Activated CD8-positive, alpha-beta memory T cell treated with anti-CD3 and anti-CD28 coated beads for 24 hours (primary cell): ENCODE results near the gene PIGM.
A peak's percentile ranks its signal among the peaks of the same experiment; 100 is the strongest.

Experiments
- DNase-seq: peaks from one replicate; pipeline ENCODE4 v3.0.0-alpha.2; 2020

The PIGM gene

GRCh38 chr1:160031365-160032164 is at the start of gene PIGM:
Gene PIGM (minus strand): TSS chr1:160031990. CDS start chr1:160031739, 251 bp downstream.
- peak; percentile 96 for DNase-seq

DNA sequence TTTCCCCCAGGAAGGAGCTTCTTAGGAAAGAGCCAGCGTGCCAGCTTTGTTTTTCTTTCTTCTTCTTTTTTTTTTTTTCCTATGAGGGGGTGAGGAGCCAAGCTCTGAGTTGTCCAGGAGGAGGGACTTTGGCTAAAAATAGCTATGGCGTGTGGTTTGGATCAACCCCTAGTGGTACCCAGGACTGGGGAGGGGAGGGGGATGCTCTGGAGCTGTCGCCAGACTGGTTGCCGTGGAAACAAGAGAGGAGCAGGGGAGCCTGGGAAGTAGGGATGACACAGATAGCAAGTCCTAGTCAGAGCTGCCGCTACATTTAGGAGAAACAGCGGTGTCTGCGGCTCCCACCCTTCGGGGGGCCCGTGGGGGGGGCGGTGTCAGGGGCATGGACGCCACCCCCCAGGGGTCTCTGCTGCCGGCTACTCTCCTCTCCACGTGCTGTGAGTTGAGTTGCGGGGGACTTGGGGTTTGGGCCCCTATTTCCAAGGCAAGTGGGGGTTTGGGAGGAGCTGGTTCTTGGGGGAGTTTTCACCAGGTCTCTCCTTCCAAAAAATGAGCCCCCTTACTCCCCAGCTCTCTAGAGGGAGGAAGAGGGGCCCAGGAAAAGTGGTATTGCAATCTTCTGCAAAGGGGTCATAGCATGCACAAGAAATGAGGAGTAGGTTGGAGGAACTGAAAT is 49.6 kb upstream of the PIGM start, which contains the start of gene KCNJ9:
Gene KCNJ9, plus strand, starts transcription at position 278 of the 676 bp plus-strand sequence. CDS start 2,493 bp downstream, outside the sequence.
- DNase-seq = no peak

GRCh38 chr1:160080381-160081100 is 48.8 kb upstream of the PIGM start:
- DNase-seq = no peak

- no peak for DNase-seq
Measured at GRCh38 chr1:160079448-160079847, 47.7 kb upstream of the PIGM start.

GRCh38 chr1:160078512-160079195 is 46.9 kb upstream of the PIGM start:
- DNase-seq = peak; percentile 80

- DNase-seq = no peak
Measured at GRCh38 chr1:160077486-160077885, 45.7 kb upstream of the PIGM start.

DNA sequence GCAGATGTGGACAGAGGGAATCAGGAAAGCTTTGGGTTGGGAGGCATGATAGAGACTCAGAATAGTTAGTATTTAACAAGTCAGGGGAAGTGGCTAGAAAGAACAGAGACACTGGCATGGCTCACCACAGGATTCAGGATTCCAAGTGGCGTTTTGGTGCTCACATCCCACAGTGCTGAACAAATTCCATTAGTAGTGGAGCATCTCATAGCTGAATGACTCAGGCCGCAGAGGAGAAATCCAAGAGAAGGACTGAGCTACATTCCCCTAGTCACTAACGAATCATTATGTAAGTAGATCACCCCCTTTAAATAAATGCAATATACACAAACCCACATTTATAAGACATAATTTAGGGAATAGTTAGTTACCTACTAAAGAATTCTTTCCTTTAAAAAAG is 44.5 kb upstream of the PIGM start:
- no peak for DNase-seq

GRCh38 chr1:160075836-160076235 is 44.0 kb upstream of the PIGM start:
- no peak for DNase-seq

GRCh38 chr1:160074865-160075264 is 43.1 kb upstream of the PIGM start:
- no peak for DNase-seq

GRCh38 chr1:160071289-160071688 is 39.5 kb upstream of the PIGM start:
- DNase-seq = no peak

DNA sequence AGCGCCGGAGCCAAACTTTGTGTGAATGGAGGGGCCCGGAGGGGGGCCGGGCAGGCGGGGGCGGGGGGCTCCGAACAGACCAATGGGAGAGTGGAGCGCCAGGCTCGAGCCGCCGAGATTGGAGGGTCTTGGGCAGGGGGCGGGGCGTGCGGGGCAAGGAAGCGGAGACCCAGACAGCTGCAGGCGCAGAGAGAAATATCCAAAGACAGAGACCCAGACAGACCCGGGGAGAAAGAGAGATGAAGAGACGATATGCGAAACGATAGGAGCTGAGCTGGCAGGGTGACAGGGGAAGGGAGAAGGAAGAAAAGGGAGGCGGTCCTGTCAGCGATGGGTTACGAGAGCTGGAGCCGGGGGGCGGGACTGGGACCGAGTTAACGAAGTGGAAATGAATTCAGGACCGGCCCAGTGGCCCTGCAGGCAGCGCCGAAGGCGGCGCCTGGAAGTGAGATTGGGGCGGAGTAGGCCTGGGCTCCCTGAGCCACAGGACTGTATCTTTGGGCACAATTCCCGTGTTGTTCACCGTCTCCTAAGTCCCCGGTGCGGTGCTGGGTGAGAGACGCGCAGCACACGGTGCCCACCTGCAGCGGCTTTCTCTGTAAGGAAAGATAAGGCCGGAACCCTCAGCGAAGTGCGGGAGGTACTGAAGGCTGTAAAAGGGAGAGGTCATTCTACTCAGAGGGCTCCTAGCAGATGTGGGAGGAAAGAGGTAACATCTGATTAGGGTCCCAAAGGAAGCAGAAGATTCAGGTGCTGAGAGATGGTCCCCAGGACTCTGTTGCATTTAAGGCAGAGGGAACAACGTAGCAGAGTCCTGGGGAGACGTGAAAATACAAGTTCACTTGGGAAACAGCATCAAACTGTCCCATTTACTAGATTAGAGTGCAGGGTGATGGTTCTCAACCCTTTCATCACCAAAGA is 38.7 kb upstream of the PIGM start:
- peak; percentile 88 for DNase-seq

GRCh38 chr1:160069460-160070231 is 37.9 kb upstream of the PIGM start, which contains the start of gene KCNJ10:
Gene KCNJ10 (minus strand): TSS chr1:160070160. CDS start chr1:160042532, 27,628 bp downstream.
- DNase-seq = no peak

GRCh38 chr1:160068225-160068624 is 36.4 kb upstream of the PIGM start:
- no peak for DNase-seq

GRCh38 chr1:160066829-160067745 is 35.3 kb upstream of the PIGM start:
- DNase-seq = no peak

DNA sequence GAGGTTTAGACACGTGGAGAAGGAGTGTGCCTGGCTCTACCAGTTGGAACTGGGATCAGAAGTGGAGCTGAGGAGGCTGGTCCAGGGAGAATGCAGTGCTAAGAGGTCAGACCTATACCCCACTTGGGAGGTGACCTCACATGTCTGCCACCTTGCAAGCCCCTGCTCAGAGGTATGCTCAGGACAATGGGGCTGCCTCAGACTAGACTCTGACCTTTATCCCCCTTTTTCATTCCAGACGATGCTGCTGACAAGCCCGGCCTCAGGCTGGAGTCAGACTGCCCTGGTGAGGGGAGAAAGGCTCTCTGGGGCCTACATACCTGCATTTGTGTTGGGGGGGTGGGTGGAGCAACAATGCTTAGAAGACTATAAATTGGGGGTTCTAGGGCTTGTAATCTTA is 33.0 kb upstream of the PIGM start:
- no peak for DNase-seq

GRCh38 chr1:160064164-160064563 is 32.4 kb upstream of the PIGM start:
- no peak for DNase-seq

DNA sequence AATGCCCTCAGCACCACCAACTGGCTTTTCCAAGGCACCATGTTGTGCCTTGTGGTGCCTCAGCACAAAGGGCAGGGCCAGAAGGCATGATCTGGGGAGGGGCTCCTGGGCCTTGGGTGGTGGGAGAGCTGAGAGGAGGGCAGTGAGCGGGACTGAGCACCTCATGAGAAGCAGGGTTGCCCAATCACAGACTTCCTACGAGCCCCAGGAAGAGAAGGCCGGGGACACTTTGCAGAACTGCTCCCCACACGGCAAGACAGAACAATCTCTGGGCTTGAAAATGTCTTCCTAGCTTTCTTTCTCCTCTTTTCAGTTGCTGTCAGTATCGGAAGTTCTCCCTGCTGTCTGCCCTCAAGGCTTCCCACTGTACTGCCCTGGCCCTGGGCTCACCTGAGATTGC is 31.4 kb upstream of the PIGM start:
- DNase-seq = no peak

DNA sequence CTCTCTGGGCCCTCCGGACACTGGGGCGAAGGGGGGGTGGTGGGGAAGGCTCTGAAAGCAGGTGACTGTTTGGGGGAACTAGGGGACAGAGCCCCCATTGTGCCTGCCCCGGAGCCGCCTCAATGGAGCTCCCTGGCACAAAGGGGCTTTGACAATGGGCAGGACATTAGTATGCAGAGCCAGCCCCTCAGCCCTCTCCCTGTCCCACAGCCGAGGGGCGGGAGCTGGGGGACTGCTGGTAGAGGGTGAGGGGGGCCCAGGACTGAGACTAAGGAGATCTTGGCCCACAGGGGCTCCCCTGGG is 30.4 kb upstream of the PIGM start:
- DNase-seq = no peak

- DNase-seq = no peak
Measured at GRCh38 chr1:160061369-160062229, 29.8 kb upstream of the PIGM start.
